HT1080 (cell line): ENCODE data around the gene CTNND2. TPM values are rescaled to one million over a fixed set of nuclear protein-coding genes. Genes with fewer than 3 reads are reported as not detected.
A peak's percentile ranks its signal among the peaks of the same experiment; 100 is the strongest.
"Not testable (repeated sequence)": the region's sequence is repeated elsewhere in the genome, so short reads cannot be mapped to it uniquely, and the experiment has no call there.

Experiments used
- DNase-seq: peaks from one replicate; pipeline ENCODE4 v3.0.0-alpha.2; 2015; ENCODE audit warnings: low read depth
- total RNA-seq: library from RNA; depleted of rRNA; stranded (reverse); fragments of >200 nt; shearing (Covaris generic); gene quantifications from 2 replicates; pipeline ENCODE4 v1.2.3, GENCODE V29; 2014

Gene CTNND2
- total RNA-seq, 1 experiment from 2014 or later, result 0.18 TPM

- no peak for DNase-seq
Observed at GRCh38 chr5:11869203-11869602, 35.0 kb downstream of the CTNND2 start.

- no peak for DNase-seq
Observed at GRCh38 chr5:11863911-11864310, 40.3 kb downstream of the CTNND2 start.

GRCh38 chr5:11857391-11857790, 46.9 kb downstream of the CTNND2 start:
- no peak for DNase-seq

GRCh38 chr5:11854936-11855335, 49.3 kb downstream of the CTNND2 start:
- no peak for DNase-seq

GRCh38 chr5:11853796-11854195, 50.5 kb downstream of the CTNND2 start:
- DNase-seq, result no peak

- DNase-seq, result no peak
Observed at GRCh38 chr5:11853140-11853539, 51.1 kb downstream of the CTNND2 start.

- DNase-seq, result no peak
Observed at GRCh38 chr5:11852717-11853087, 51.5 kb downstream of the CTNND2 start.

- DNase-seq, result no peak
Observed at GRCh38 chr5:11851965-11852716, 52.1 kb downstream of the CTNND2 start.

GRCh38 chr5:11851416-11851815, 52.8 kb downstream of the CTNND2 start:
- DNase-seq, result peak; percentile 25

- DNase-seq, result not testable (repeated sequence)
Observed at GRCh38 chr5:11828566-11828965, 75.7 kb downstream of the CTNND2 start.

GRCh38 chr5:11822598-11822997, 81.6 kb downstream of the CTNND2 start:
- DNase-seq, result no peak

- no peak for DNase-seq
Observed at GRCh38 chr5:11815916-11816315, 88.3 kb downstream of the CTNND2 start.

- DNase-seq, result no peak
Observed at GRCh38 chr5:11815481-11815880, 88.8 kb downstream of the CTNND2 start.

- DNase-seq, result no peak
Observed at GRCh38 chr5:11814373-11814772, 89.9 kb downstream of the CTNND2 start.

- DNase-seq, result no peak
Observed at GRCh38 chr5:11809407-11809806, 94.8 kb downstream of the CTNND2 start.

GRCh38 chr5:11803436-11803835, 100.8 kb downstream of the CTNND2 start:
- DNase-seq, result peak; percentile 41

- DNase-seq, result peak; percentile 60
Observed at GRCh38 chr5:11801061-11801460, 103.2 kb downstream of the CTNND2 start.

GRCh38 chr5:11797132-11797531, 107.1 kb downstream of the CTNND2 start:
- no peak for DNase-seq

- DNase-seq, result no peak
Observed at GRCh38 chr5:11793396-11793795, 110.8 kb downstream of the CTNND2 start.

GRCh38 chr5:11792621-11793020, 111.6 kb downstream of the CTNND2 start:
- no peak for DNase-seq

- no peak for DNase-seq
Observed at GRCh38 chr5:11791792-11792191, 112.5 kb downstream of the CTNND2 start.

GRCh38 chr5:11790201-11790600, 114.0 kb downstream of the CTNND2 start:
- no peak for DNase-seq

- no peak for DNase-seq
Observed at GRCh38 chr5:11785771-11786352, 118.4 kb downstream of the CTNND2 start.
